GM12878 (cell line): Measurements from ENCODE around the gene PHF8. TPM values are rescaled to one million over a fixed set of nuclear protein-coding genes. Genes with fewer than 3 reads are reported as not detected.

Experiments used
- ATF3 ChIP-seq: IDR thresholded peaks from 2 replicates; pipeline ENCODE4 v1.6.1; 2011; ENCODE audit warnings: low read depth, mild to moderate bottlenecking, low read length, moderate library complexity, borderline replicate concordance; ENCODE audit errors: extremely low read depth
- CHD2 ChIP-seq: IDR thresholded peaks from 2 replicates; pipeline ENCODE4 v1.6.1; 2011; ENCODE audit warnings: low read depth, low read length, improper control_type of control experiment, borderline replicate concordance
- DPF2 ChIP-seq: fragments of 450-650 bp; IDR thresholded peaks from 2 replicates; pipeline ENCODE4 v1.6.1; 2017; ENCODE audit warnings: mild to moderate bottlenecking
- FOS ChIP-seq: IDR thresholded peaks from 3 replicates; pipeline ENCODE4 v1.6.1; 2011; ENCODE audit warnings: borderline replicate concordance; ENCODE audit not compliant: insufficient read length; ENCODE audit errors: extremely low read depth
- MLLT1 ChIP-seq: fragments of 450-650 bp; IDR thresholded peaks from 2 replicates; pipeline ENCODE4 v1.6.1; 2016; ENCODE audit warnings: mild to moderate bottlenecking
- NR2C2 ChIP-seq: IDR thresholded peaks from 2 replicates; pipeline ENCODE4 v1.6.1; 2011; ENCODE audit warnings: borderline replicate concordance, low read depth; ENCODE audit not compliant: control insufficient read depth, insufficient read length
- REST ChIP-seq: IDR thresholded peaks from 2 replicates; pipeline ENCODE4 v1.6.1; 2012; ENCODE audit warnings: mild to moderate bottlenecking, low read depth, low read length
- RUNX3 ChIP-seq: IDR thresholded peaks from 2 replicates; pipeline ENCODE4 v1.6.1; 2012; ENCODE audit warnings: low read length, inconsistent platforms
- WRNIP1 ChIP-seq: IDR thresholded peaks from 2 replicates; pipeline ENCODE4 v1.6.1; 2011; ENCODE audit warnings: low read depth, low read length, improper control_type of control experiment, borderline replicate concordance
- YBX1 ChIP-seq: fragments of 450-650 bp; IDR thresholded peaks from 2 replicates; pipeline ENCODE4 v1.6.1; 2016; ENCODE audit warnings: antibody characterized with exemption
- ZBTB4 ChIP-seq: fragments of 450-650 bp; formaldehyde crosslinking; IDR thresholded peaks from 2 replicates; pipeline ENCODE4 v1.4.0; 2022; ENCODE audit warnings: mild to moderate bottlenecking, moderate library complexity
- ZNF687 ChIP-seq: fragments of 450-650 bp; IDR thresholded peaks from 2 replicates; pipeline ENCODE4 v1.6.1; 2017; ENCODE audit warnings: mild to moderate bottlenecking, moderate library complexity
- polyA plus RNA-seq, 11 experiments: library from polyadenylated mRNA; depleted of rRNA in 4 of 11; unstranded in 6 of 11; stranded (reverse) in 5 of 11; fragments of >200 nt; fragmentation: Nextera tagmentation in 4 of 11; fragmentation: Illumina TruSeq in 1 of 11; extraction: Ambion mirVana in 4 of 11; extraction: Trizol in 1 of 11; gene quantifications; 1 replicate in 1 of 11; 2 replicates in 10 of 11; pipeline versions ENCODE4 v1.2.1 to v1.2.3, GENCODE V29; 2011 to 2016; ENCODE audit warnings: inconsistent platforms in 2 of 11, missing spikeins in 2 of 11, low read depth in 1 of 11
- total RNA-seq, 4 experiments: library from RNA; depleted of rRNA in 3 of 4; stranded (reverse); fragments of >200 nt in 3 of 4; fragmentation: Illumina TruSeq in 1 of 4; extraction: Trizol in 1 of 4; gene quantifications; 2 replicates each; pipeline versions ENCODE4 v1.2.1 to v1.2.3, GENCODE V29; 2013 to 2021
- TF ChIP-seq, protein P1 (sequence below): IDR thresholded peaks from 2 replicates; pipeline ENCODE4 v1.6.1; 2012; ENCODE audit warnings: low read depth, low read length, improper control_type of control experiment
- TF ChIP-seq, protein P2 (sequence below): IDR thresholded peaks from 2 replicates; pipeline ENCODE4 v1.6.1; 2011; ENCODE audit warnings: low read depth, low read length, improper control_type of control experiment, borderline replicate concordance

Gene PHF8
- total and polyA plus RNA-seq, 10 of the 15 experiments (the other 5 are each of a cell fraction or from before 2014, with no cell fraction given): 2.4 to 23.7 (median 12.7) TPM

GRCh38 chrX:54044126-54044876, at the start of gene PHF8 (continued):
- no peak for TF ChIP-seq ATF3
- 0 out of 2 replicates have a peak, but pooled peaks have one; percentile 47 for TF ChIP-seq MLLT1
- TF ChIP-seq ZNF687: peak; percentile 42
- peak; percentile 91 for TF ChIP-seq CHD2
- no peak for TF ChIP-seq FOS
- TF ChIP-seq, protein P1, sequence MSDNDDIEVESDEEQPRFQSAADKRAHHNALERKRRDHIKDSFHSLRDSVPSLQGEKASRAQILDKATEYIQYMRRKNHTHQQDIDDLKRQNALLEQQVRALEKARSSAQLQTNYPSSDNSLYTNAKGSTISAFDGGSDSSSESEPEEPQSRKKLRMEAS: peak; percentile 51; the same call in 1 of the 2 replicates
- peak; percentile 53 for TF ChIP-seq RUNX3
- no peak for TF ChIP-seq REST
- 0 out of 2 replicates have a peak, but pooled peaks have one; percentile 50 for TF ChIP-seq DPF2
- TF ChIP-seq ZBTB4 (CRISPR knock-in tag): no peak
- no peak for TF ChIP-seq NR2C2
- no peak for TF ChIP-seq WRNIP1
- no peak for TF ChIP-seq YBX1
- TF ChIP-seq, protein P2, sequence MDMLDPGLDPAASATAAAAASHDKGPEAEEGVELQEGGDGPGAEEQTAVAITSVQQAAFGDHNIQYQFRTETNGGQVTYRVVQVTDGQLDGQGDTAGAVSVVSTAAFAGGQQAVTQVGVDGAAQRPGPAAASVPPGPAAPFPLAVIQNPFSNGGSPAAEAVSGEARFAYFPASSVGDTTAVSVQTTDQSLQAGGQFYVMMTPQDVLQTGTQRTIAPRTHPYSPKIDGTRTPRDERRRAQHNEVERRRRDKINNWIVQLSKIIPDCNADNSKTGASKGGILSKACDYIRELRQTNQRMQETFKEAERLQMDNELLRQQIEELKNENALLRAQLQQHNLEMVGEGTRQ: no peak
